Mucosa of gallbladder (tissue), 1 donor: ENCODE data around the gene SIGLEC11. TPM values are rescaled to one million over a fixed set of nuclear protein-coding genes. Genes with fewer than 3 reads are reported as not detected.
A peak's percentile ranks its signal among the peaks of the same experiment; 100 is the strongest.
"Not testable (repeated sequence)": the region's sequence is repeated elsewhere in the genome, so short reads cannot be mapped to it uniquely, and the experiment has no call there.

Experiments used
- DNase-seq: peaks from one replicate; pipeline ENCODE4 v3.0.0-alpha.2; 2020; ENCODE audit warnings: low spot score
- total RNA-seq: library from RNA; stranded (reverse); gene quantifications from one replicate; pipeline ENCODE4 v1.2.1, GENCODE V29; 2021
- donor health status: DM: no; HTN: no; CAD: no.

The SIGLEC11 gene
- total RNA-seq, 1 donor from 2014 or later = 1.5 TPM

- DNase-seq = no peak
Observed at GRCh38 chr19:49951806-49952478, 9.0 kb downstream of the SIGLEC11 start.

GRCh38 chr19:49950956-49951526, 9.9 kb downstream of the SIGLEC11 start:
- DNase-seq = no peak

- no peak for DNase-seq
Observed at GRCh38 chr19:49950590-49950948, 10.4 kb downstream of the SIGLEC11 start.

GRCh38 chr19:49949742-49950589, 11.0 kb downstream of the SIGLEC11 start:
- DNase-seq = no peak

- no peak for DNase-seq
Observed at GRCh38 chr19:49946415-49946814, 14.6 kb downstream of the SIGLEC11 start.

GRCh38 chr19:49944567-49944966, 16.4 kb downstream of the SIGLEC11 start:
- DNase-seq = not testable (repeated sequence)

- DNase-seq = no peak
Observed at GRCh38 chr19:49940482-49940791, 20.5 kb downstream of the SIGLEC11 start.

- no peak for DNase-seq
Observed at GRCh38 chr19:49939721-49940481, 21.1 kb downstream of the SIGLEC11 start.

GRCh38 chr19:49938662-49939061, 22.3 kb downstream of the SIGLEC11 start:
- DNase-seq = no peak

- peak; percentile 75 for DNase-seq
Observed at GRCh38 chr19:49937750-49938381, 23.1 kb downstream of the SIGLEC11 start.

GRCh38 chr19:49936549-49936948, 24.4 kb downstream of the SIGLEC11 start:
- DNase-seq = no peak

- DNase-seq = no peak
Observed at GRCh38 chr19:49933643-49934042, 27.3 kb downstream of the SIGLEC11 start.

GRCh38 chr19:49932731-49933131, 28.2 kb downstream of the SIGLEC11 start:
- DNase-seq = no peak

- no peak for DNase-seq
Observed at GRCh38 chr19:49932041-49932451, 28.9 kb downstream of the SIGLEC11 start.

GRCh38 chr19:49931293-49932040, 29.5 kb downstream of the SIGLEC11 start:
- no peak for DNase-seq

GRCh38 chr19:49930483-49931011, 30.4 kb downstream of the SIGLEC11 start:
- no peak for DNase-seq

GRCh38 chr19:49929611-49930482, 31.1 kb downstream of the SIGLEC11 start:
- DNase-seq = peak; percentile 92

- peak; percentile 90 for DNase-seq
Observed at GRCh38 chr19:49929121-49929610, 31.8 kb downstream of the SIGLEC11 start, which contains the start of the genes ATF5 and NUP62. Gene ATF5, plus strand, starts transcription at chr19:49929205. Its CDS starts 1,646 bp downstream, at chr19:49930851. Gene NUP62, minus strand, starts transcription at chr19:49929504. Its CDS starts 19,697 bp downstream, at chr19:49909807.

GRCh38 chr19:49927526-49928264, 33.3 kb downstream of the SIGLEC11 start:
- DNase-seq = no peak
